Panc1 (cell line): ENCODE measurements around the gene TMEM130. TPM values are rescaled to one million over a fixed set of nuclear protein-coding genes. Genes with fewer than 3 reads are reported as not detected.

Experiments
- ATAC-seq: fragments of 200-7000 bp; cut with Tn5 transposase; 2 replicates; pipeline ENCODE4 v1.9.1; 2020; ENCODE audit warnings: mild to moderate bottlenecking, moderate library complexity
- BruUV-seq: library from RNA; stranded (reverse); fragments of 400-500 nt; replicated peaks from 2 replicates; lab custom pipeline; 2021; lab: Mats Ljungman, UMichigan
- CTCF ChIA-PET: fragments of 300-600 bp; sonication (Branson Sonifier 250); formaldehyde crosslinking; loops from one replicate; lab custom pipeline; 2022; ENCODE audit warnings: antibody characterized with exemption; lab: Charles Lee
- POLR2A ChIA-PET: fragments of 300-600 bp; sonication (Branson Sonifier 250); formaldehyde crosslinking; loops from one replicate; lab custom pipeline; 2022; ENCODE audit warnings: antibody characterized with exemption; lab: Charles Lee
- DNase-seq: peaks from one replicate; pipeline ENCODE4 v3.0.0-alpha.2; 2010; ENCODE audit warnings: low read depth, low spot score
- H3K27ac ChIP-seq: 2 replicates; pipeline ENCODE4 v1.5.1; 2011; ENCODE audit warnings: mild to moderate bottlenecking, low read length, inconsistent platforms
- H3K27me3 ChIP-seq: fragments of 200-500 bp; sonication (Bioruptor generic); 2 replicates; pipeline ENCODE4 v1.6.0; 2014; ENCODE audit warnings: low read length, inconsistent platforms; ENCODE audit not compliant: control insufficient read depth, insufficient read depth
- H3K36me3 ChIP-seq: fragments of 200-500 bp; sonication (Bioruptor generic); 2 replicates; pipeline ENCODE4 v1.5.1; 2014; ENCODE audit warnings: inconsistent platforms, mild to moderate bottlenecking, low read length, moderate library complexity; ENCODE audit not compliant: control insufficient read depth, insufficient read depth
- H3K4me1 ChIP-seq: 2 replicates; pipeline ENCODE4 v1.5.1; 2011; ENCODE audit warnings: inconsistent platforms, mild to moderate bottlenecking, low read length, moderate library complexity; ENCODE audit not compliant: control insufficient read depth, insufficient read depth
- H3K4me3 ChIP-seq, 2 experiments: 2 replicates each; pipeline ENCODE4 v1.5.1; 2011 to 2012; ENCODE audit warnings: low read depth in 2 of 2, low read length in 2 of 2, mild to moderate bottlenecking in 2 of 2, inconsistent platforms in 1 of 2, moderate library complexity in 1 of 2
- H3K9me3 ChIP-seq: fragments of 200-500 bp; sonication (Bioruptor generic); 2 replicates; pipeline ENCODE4 v1.5.1; 2014; ENCODE audit warnings: low read depth, mild to moderate bottlenecking, inconsistent platforms, low read length, moderate library complexity; ENCODE audit not compliant: control insufficient read depth, insufficient read depth
- POLR2AphosphoS5 ChIP-seq: IDR thresholded peaks from 2 replicates; pipeline ENCODE4 v1.6.1; 2012; ENCODE audit warnings: mild to moderate bottlenecking, low read depth, low read length, moderate library complexity
- SIN3A ChIP-seq: IDR thresholded peaks from 2 replicates; pipeline ENCODE4 v1.6.1; 2012; ENCODE audit warnings: low read depth, mild to moderate bottlenecking, low read length, moderate library complexity, borderline replicate concordance; ENCODE audit not compliant: insufficient read depth
- TCF7L2 ChIP-seq: IDR thresholded peaks from 2 replicates; pipeline ENCODE4 v1.6.1; 2011; ENCODE audit warnings: mild to moderate bottlenecking, low read depth, low read length, inconsistent platforms
- in situ Hi-C: cut with HindIII; loops from 2 replicates; pipeline ENCODE4 v1.10.0; 2016; ENCODE audit warnings: low sequenced_read_pairs, low pct_unique_long_range_greater_than_20kb
- intact Hi-C: fragments of 100-400 bp; cut with micrococcal nuclease; formaldehyde crosslinking; loops from one replicate; pipeline ENCODE4 v1.10.0; 2022; ENCODE audit not compliant: unreplicated experiment
- total RNA-seq: library from RNA; stranded (reverse); gene quantifications from one replicate; pipeline ENCODE4 v1.2.1, GENCODE V29; 2021; ENCODE audit not compliant: unreplicated experiment
- TF ChIP-seq, protein P1 (sequence below), 2 experiments: IDR thresholded peaks; 2 replicates each; pipeline ENCODE4 v1.6.1; 2011 to 2012; ENCODE audit warnings: low read depth in 2 of 2, control low read depth in 1 of 2, low read length in 1 of 2, mild to moderate bottlenecking in 1 of 2, moderate library complexity in 1 of 2; ENCODE audit not compliant: insufficient read depth in 1 of 2
- TF ChIP-seq, protein P2 (sequence below): fragments of 450-650 bp; IDR thresholded peaks from 2 replicates; pipeline ENCODE4 v1.5.1; 2017; ENCODE audit warnings: mild to moderate bottlenecking

Gene TMEM130
- total RNA-seq, 1 experiment from 2014 or later: 0.41 TPM

DNA sequence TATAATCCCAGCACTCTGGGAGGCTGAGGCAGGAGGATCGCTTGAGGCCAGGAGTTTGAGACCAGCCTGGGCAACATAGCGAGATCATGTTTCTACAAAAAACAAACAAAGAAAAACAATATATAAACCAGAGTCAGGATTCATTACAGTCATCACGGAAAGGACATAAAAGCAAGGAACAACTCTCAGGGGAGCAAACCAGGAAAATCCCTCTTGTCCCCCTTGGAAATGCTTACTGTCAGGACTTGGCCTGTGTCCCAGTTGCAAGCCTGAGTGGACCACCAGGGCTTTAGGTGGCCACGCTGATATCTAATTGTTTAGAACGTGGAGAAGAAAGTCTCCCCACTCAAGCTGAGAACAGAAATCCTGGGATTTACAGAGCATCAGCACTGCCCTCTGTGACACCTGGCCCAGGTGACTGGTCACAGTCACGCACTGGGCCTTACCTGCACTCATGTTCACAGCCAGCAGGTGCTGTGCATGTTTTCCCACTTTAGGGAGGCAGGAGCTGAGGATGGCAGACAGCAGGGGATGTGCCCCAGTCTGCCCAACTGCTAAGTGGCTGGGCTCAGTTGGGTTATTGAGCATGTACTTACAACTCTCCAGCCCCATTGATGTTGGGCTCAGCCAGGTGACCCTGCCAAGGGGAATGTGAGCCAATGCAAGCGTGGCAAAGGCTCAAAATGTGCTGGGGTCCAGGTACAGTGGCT lies 60.9 kb downstream of the TMEM130 start:
- ChIA-PET CTCF (interaction anchor here (0.6 kb wide), 1 partner anchor 16 kb away, joined by 4 read pairs; no protein-coding TSS in a partner anchor), POLR2A (no interaction called here)
- no peak overlapping the region for H3K4me3 ChIP-seq
- intact Hi-C loops (no loop called here), in situ Hi-C loops (no loop called here)
- ATAC-seq (no peak), DNase-seq (no peak)
- BruUV-seq: no TSS peak
- no peaks in the 10 kb centered on the region for H3K9me3 ChIP-seq
- H3K27me3 ChIP-seq: no peaks in the 10 kb centered on the region
- no peaks in the 10 kb centered on the region for H3K4me1 ChIP-seq
- H3K36me3 ChIP-seq: no peaks in the 10 kb centered on the region
- H3K27ac ChIP-seq: no peak overlapping the region
- no peak for TF ChIP-seq SIN3A

DNA sequence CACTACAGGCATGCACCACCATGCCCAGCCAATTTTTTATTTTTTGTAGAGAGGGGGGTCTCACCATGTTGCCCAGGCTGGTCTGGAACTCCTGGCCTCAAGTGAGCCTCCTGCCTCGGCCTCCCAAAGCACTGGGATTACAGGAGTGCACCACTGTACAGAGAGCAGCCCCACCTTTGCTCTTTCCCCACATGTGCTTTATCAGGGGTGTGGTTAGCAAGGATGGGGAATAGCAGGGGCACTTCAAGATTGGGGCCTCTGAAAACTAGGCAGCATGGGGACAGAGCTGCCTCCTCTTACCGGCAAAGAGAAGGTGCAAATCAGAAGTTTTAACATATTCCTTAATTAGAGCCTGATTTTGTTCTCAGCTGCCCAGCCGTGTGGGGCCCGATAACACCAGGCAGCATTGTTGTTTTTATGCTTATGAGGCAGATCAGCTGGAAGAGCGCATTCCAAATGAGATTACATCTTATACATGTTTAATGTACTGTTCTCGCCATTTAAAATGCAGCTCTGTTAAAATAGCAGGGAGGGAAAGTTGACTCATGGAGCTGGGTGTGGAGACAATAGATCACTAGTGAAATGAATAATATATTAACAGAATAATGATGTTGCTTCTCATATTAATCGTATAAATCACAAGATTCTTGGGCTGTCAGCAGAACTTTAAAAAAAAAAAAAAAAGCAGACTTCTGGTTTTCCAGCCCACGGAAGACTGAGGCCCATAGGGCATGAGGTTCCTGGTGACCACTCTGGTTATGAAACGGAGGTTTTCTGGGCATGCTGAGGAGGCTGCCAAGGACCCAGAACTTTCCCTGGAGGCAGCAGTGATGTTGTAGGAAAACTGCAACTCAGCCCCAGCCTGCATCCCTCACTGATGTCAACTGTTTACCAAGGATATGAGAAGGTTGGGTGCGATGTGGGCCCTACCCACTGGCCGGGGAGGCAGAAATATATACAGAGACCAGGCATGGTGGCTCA lies 62.5 kb downstream of the TMEM130 start:
- H3K4me3 ChIP-seq: no peak overlapping the region
- BruUV-seq: no TSS peak
- ChIA-PET POLR2A (no interaction called here), CTCF (interaction anchor here (0.7 kb wide), 1 partner anchor 28 kb away, joined by 5 read pairs; no protein-coding TSS in a partner anchor)
- TF ChIP-seq, protein P1, sequence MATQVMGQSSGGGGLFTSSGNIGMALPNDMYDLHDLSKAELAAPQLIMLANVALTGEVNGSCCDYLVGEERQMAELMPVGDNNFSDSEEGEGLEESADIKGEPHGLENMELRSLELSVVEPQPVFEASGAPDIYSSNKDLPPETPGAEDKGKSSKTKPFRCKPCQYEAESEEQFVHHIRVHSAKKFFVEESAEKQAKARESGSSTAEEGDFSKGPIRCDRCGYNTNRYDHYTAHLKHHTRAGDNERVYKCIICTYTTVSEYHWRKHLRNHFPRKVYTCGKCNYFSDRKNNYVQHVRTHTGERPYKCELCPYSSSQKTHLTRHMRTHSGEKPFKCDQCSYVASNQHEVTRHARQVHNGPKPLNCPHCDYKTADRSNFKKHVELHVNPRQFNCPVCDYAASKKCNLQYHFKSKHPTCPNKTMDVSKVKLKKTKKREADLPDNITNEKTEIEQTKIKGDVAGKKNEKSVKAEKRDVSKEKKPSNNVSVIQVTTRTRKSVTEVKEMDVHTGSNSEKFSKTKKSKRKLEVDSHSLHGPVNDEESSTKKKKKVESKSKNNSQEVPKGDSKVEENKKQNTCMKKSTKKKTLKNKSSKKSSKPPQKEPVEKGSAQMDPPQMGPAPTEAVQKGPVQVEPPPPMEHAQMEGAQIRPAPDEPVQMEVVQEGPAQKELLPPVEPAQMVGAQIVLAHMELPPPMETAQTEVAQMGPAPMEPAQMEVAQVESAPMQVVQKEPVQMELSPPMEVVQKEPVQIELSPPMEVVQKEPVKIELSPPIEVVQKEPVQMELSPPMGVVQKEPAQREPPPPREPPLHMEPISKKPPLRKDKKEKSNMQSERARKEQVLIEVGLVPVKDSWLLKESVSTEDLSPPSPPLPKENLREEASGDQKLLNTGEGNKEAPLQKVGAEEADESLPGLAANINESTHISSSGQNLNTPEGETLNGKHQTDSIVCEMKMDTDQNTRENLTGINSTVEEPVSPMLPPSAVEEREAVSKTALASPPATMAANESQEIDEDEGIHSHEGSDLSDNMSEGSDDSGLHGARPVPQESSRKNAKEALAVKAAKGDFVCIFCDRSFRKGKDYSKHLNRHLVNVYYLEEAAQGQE (IDR thresholded peaks at IDR 0.05; ENCODE audit: insufficient read depth in 1 of 2, low read depth in 2 of 2, low read length in 1 of 2): no peak
- TF ChIP-seq TCF7L2 (no peak), POLR2AphosphoS5 (no peak), SIN3A (no peak)
- TF ChIP-seq, protein P2, sequence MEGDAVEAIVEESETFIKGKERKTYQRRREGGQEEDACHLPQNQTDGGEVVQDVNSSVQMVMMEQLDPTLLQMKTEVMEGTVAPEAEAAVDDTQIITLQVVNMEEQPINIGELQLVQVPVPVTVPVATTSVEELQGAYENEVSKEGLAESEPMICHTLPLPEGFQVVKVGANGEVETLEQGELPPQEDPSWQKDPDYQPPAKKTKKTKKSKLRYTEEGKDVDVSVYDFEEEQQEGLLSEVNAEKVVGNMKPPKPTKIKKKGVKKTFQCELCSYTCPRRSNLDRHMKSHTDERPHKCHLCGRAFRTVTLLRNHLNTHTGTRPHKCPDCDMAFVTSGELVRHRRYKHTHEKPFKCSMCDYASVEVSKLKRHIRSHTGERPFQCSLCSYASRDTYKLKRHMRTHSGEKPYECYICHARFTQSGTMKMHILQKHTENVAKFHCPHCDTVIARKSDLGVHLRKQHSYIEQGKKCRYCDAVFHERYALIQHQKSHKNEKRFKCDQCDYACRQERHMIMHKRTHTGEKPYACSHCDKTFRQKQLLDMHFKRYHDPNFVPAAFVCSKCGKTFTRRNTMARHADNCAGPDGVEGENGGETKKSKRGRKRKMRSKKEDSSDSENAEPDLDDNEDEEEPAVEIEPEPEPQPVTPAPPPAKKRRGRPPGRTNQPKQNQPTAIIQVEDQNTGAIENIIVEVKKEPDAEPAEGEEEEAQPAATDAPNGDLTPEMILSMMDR: no peak
- DNase-seq (no peak), ATAC-seq (no peak)
- no peaks in the 10 kb centered on the region for H3K27me3 ChIP-seq
- in situ Hi-C loops: no loop called here
- H3K27ac ChIP-seq: no peak overlapping the region
- H3K9me3 ChIP-seq: no peaks in the 10 kb centered on the region
- no peaks in the 10 kb centered on the region for H3K36me3 ChIP-seq
- H3K4me1 ChIP-seq: no peaks in the 10 kb centered on the region
- intact Hi-C loops: no loop called here
